GM21381 (cell line): ENCODE measurements around the gene HTR4.

ENCODE experiments used
- ATAC-seq: cut with Tn5 transposase; IDR thresholded peaks from one replicate; pipeline ENCODE4 v1.9.1; 2021; ENCODE audit warnings: mild to moderate bottlenecking, moderate library complexity; ENCODE audit not compliant: unreplicated experiment

Gene HTR4

DNA sequence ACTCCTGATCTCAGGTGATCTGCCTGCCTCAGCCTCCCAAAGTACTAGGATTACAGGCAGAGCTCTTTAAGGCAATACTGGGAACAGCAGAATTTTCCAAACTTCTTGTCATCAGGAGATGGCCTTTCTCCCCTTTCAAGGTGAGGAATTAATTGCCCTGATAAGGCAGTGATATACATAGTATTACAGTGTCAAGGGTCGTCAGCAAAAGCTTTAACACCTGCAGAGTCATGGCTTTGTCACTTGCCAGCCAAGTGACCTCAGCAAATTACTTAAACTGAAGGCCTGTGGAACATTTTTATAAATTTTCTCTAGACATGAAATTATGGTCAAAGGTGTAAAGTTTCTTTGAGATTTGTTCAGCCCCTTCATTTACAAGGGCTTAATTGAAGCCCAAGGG, 211.1 kb downstream of the HTR4 start:
- no peak for ATAC-seq

DNA sequence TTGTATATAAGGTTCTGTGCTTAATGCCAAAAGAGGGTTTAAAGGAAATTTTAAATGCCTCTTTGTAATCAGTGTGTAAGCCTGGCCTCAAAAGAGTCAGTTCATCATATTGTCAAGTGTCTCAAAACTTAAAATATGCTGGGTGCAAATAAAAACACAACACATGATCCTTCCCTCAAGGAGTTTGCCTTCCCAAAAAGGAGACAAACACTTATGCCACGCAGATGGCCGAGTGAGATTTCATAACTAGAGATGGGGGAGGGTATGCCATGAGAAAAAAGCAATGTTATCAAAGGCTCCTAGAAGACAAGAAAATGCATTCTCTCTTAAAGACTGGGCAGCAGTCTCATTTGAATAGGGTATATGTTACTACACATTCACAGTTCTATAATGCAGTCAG, 215.4 kb downstream of the HTR4 start:
- ATAC-seq, result no peak

DNA sequence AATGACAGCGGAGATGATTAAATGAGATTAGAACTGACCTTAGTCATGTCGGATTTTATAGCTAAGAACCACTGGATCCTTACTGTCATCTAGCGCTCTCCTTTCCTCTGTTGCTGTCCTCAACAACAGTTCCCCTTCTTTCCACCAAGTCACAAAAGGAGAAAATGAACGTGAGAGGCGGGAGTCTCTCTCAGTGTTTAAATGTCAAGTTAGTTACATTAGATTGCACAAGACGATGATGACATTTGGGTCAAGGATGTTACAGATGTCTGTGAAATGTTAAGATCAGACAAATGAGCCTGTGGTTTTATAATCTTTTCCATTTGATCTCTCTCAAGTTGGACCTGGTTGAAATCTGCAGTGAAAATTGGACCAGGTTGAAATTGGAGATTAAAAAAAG, 217.1 kb downstream of the HTR4 start:
- no peak for ATAC-seq

DNA sequence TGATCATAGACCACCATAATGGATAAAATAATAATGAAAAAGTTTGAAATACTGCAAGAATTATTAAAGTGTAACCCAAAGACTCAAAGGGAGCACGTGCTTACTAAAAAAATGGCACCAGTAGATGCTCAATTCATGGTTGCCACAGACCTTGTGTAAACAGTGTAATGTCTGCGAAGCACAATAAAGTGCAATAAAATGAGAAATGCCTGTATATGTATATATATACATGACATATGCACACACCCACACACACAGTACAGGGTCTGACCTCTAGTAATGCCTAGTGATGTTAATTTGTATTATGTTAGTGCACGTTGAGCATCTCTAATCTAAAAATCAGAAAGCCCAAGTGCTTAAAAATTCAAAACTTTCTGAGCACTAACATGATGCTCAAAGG, 218.3 kb downstream of the HTR4 start:
- ATAC-seq, result no peak

- ATAC-seq, result no peak
Observed at GRCh38 chr5:148433826-148434225, 220.5 kb downstream of the HTR4 start.
